Ovary (tissue), 9 donors: ENCODE data around the gene GPR173. TPM values are rescaled to one million over a fixed set of nuclear protein-coding genes. Genes with fewer than 3 reads are reported as not detected.

Experiments used
- DNase-seq, 5 donors: peaks; one replicate each; pipeline ENCODE4 v3.0.0-alpha.2; 2019 to 2020
- H3K27ac ChIP-seq, 2 donors: fragments of 200-600 bp; one replicate each; pipeline versions ENCODE4 v1.5.1 to v1.8.0; 2019 to 2022
- H3K27me3 ChIP-seq: fragments of 200-600 bp; one replicate; pipeline ENCODE4 v1.8.0; 2022
- H3K36me3 ChIP-seq: fragments of 200-600 bp; sonication (generic); one replicate; pipeline ENCODE4 v1.5.1; 2019
- H3K4me1 ChIP-seq: one replicate; pipeline ENCODE4 v1.8.1; 2013; ENCODE audit warnings: mild to moderate bottlenecking, moderate library complexity; ENCODE audit not compliant: insufficient read depth
- H3K4me3 ChIP-seq: fragments of 200-600 bp; sonication (generic); one replicate; pipeline ENCODE4 v1.5.1; 2017
- H3K9me3 ChIP-seq, 2 donors: fragments of 200-600 bp in 1 of 2; sonication (generic) in 1 of 2; one replicate each; pipeline versions ENCODE4 v1.5.1 to v1.8.1; 2013 to 2019; ENCODE audit warnings: mild to moderate bottlenecking in 1 of 2, moderate library complexity in 1 of 2
- EP300 ChIP-seq: sonication (generic); formaldehyde crosslinking; IDR thresholded peaks from one replicate; pipeline ENCODE4 v1.6.1; 2017; ENCODE audit warnings: antibody characterized with exemption
- POLR2A ChIP-seq: fragments of 450-650 bp; IDR thresholded peaks from one replicate; pipeline ENCODE4 v1.6.1; 2017; ENCODE audit warnings: antibody characterized with exemption, mild to moderate bottlenecking, moderate library complexity
- WGBS, 3 donors: extraction: QIAGEN DNeasy Blood & Tissue Kit in 1 of 3; methylation state at CpG; one replicate each; pipeline versions ENCODE4 v1.1.5 to v1.1.7; 2013 to 2017; 5-methylcytosine and 5-hydroxymethylcytosine counted together
- intact Hi-C, 4 donors: fragments of 100-400 bp; cut with DNase I; formaldehyde crosslinking; loops; one replicate each; pipeline versions ENCODE4 v1.11.0 to v1.15.1; 2022 to 2023
- polyA plus RNA-seq, 2 donors: library from polyadenylated mRNA; stranded (reverse); fragments of 200-250 nt in 1 of 2; fragments of 350-450 nt in 1 of 2; fragmentation: Illumina TruSeq in 1 of 2; extraction: RNeasy Lipid Tissue Mini Kit (QIAGEN cat#74804) in 1 of 2; gene quantifications; one replicate each; pipeline ENCODE4 v1.2.3, GENCODE V29; 2013 to 2014
- total RNA-seq, 7 donors: library from RNA; depleted of rRNA in 2 of 7; stranded (reverse); fragments of >200 nt in 2 of 7; fragmentation: NEBNext Ultra II Directional in 3 of 7; extraction: Animal tissue kit (Norgen Biotek cat#: 25700) in 3 of 7; gene quantifications; one replicate each; pipeline versions ENCODE4 v1.1.0 to v1.2.4, GENCODE V29; 2016 to 2023
- TF ChIP-seq, protein P1 (sequence below), 3 donors: fragments of 450-650 bp in 2 of 3; fragments of 200-600 bp in 1 of 3; IDR thresholded peaks; one replicate each; pipeline versions ENCODE4 v1.5.1 to v1.8.0; 2016 to 2022; ENCODE audit warnings: antibody characterized with exemption in 3 of 3, mild to moderate bottlenecking in 1 of 3
- donor health status: DM: no; HTN: no; CAD: no; lungs with moderate emphysema.
- donor health status: DM: no; HTN: no; CAD: no.
- donor health status: Bipolar disorder and iron deficiency.
- donor health status: DM: yes; HTN: yes; CAD: no.
- donor health status: DM: no; HTN: no; CAD: no.
- donor health status: DM: yes; HTN: yes; CAD: no.

Gene GPR173
- total and polyA plus RNA-seq, 9 donors: 2.9 to 15.6 (median 8.3) TPM

DNA sequence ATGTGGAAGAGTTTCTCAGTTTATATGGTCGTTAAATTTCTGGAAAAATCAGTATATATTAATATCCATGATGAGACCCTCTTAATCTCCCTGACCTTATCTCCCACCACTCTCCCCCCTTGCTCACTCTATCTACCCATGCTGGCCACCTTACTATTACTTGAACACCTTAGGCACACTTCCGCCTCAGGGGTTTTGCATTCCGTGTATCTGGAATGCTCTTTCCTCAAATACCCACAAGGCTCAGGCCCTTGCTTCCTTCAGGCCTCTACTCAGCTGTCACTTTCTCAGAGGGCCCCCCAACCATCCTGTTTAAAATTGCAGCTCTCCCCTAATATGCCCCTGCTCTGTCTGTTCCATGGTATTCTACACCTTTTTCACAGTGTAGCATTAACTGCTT is 47.2 kb downstream of the GPR173 start:
- 69 to 79% (median 78%) methylated on average over 3 of the region's 3 CpGs for WGBS, 3 donors
- TF ChIP-seq POLR2A (no peak), EP300 (no peak)
- TF ChIP-seq, protein P1, sequence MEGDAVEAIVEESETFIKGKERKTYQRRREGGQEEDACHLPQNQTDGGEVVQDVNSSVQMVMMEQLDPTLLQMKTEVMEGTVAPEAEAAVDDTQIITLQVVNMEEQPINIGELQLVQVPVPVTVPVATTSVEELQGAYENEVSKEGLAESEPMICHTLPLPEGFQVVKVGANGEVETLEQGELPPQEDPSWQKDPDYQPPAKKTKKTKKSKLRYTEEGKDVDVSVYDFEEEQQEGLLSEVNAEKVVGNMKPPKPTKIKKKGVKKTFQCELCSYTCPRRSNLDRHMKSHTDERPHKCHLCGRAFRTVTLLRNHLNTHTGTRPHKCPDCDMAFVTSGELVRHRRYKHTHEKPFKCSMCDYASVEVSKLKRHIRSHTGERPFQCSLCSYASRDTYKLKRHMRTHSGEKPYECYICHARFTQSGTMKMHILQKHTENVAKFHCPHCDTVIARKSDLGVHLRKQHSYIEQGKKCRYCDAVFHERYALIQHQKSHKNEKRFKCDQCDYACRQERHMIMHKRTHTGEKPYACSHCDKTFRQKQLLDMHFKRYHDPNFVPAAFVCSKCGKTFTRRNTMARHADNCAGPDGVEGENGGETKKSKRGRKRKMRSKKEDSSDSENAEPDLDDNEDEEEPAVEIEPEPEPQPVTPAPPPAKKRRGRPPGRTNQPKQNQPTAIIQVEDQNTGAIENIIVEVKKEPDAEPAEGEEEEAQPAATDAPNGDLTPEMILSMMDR (IDR thresholded peaks at IDR 0.05): no peak
- intact Hi-C loops: no loop called here
- Histone ChIP-seq H3K4me1 (no peaks in the 10 kb centered on the region), H3K27ac (no peak overlapping the region), H3K4me3 (no peak overlapping the region), H3K36me3 (no peaks in the 10 kb centered on the region), H3K27me3 (no peaks in the 10 kb centered on the region), H3K9me3 (no peaks in the 10 kb centered on the region)
- DNase-seq: no peak

DNA sequence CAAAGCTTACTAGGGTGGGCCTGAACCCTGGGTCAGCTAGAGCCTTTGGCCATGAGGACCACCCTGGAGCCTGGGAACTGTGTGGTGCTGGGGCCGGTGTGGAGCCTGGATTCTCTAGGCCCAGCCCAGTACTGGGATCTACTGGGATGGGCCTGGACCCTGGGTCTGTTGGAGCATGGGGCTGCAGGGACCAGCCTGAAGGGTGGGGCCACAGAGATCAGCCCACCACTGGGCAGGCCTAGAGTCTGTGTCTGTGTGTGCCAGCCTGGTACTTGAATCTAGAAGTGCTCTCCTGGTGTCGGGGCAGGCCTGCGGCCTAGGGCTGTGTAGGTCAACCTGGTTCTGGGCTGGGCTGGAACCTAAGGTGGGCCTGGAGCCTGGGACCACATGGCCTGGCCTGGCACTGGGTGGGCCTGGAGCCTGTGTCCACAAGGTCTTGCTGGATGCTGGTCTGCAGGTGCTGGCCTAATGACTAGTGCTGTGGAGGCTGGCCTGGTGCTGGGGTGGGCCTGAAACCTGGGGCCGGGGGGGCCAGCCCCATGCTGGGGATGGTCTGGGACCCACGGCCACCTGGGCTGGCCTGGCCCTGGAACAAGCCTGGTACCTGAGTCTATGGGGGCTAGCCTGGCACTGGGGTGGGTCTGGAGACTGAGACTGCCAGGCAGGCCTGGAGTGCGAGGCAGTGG is 66.4 kb downstream of the GPR173 start:
- intact Hi-C loops: no loop called here
- H3K9me3 ChIP-seq: no peaks in the 10 kb centered on the region
- WGBS, 3 donors: 86 to 97% (median 87%) methylated on average over 5 to 6 of the region's 6 CpGs
- TF ChIP-seq, protein P1 (IDR thresholded peaks at IDR 0.05): no peak
- TF ChIP-seq POLR2A (no peak), EP300 (no peak)
- no peak overlapping the region for H3K27ac ChIP-seq
- H3K27me3 ChIP-seq: no peaks in the 10 kb centered on the region
- DNase-seq: no peak
- H3K36me3 ChIP-seq: no peaks in the 10 kb centered on the region
- peaks cover 4% of the 10 kb centered on the region for H3K4me1 ChIP-seq
- H3K4me3 ChIP-seq: no peak overlapping the region

DNA sequence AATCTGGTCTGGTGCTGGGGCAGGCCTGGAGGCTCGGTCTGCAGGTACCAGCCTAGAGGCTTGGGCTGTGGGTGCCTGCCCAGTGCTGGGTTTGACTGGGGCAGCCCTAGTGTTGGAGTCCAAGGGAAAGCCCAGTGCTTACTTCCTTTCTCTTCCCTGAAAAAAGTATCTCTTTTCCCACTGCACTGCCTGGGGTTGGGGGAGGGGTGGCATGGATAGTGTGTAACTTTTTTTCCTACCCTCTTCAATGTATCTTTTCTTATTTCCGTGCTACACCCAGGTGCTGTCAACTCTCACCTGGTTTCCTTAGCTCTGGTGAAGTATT is 66.9 kb downstream of the GPR173 start:
- Histone ChIP-seq H3K27ac (peak overlapping the region in 1 of 2 donors; percentile 34), H3K9me3 (no peaks in the 10 kb centered on the region), H3K36me3 (no peaks in the 10 kb centered on the region), H3K27me3 (no peaks in the 10 kb centered on the region), H3K4me3 (no peak overlapping the region), H3K4me1 (peaks cover 4% of the 10 kb centered on the region)
- intact Hi-C loops: no loop called here
- TF ChIP-seq POLR2A (no peak), EP300 (no peak)
- TF ChIP-seq, protein P1 (IDR thresholded peaks at IDR 0.05): no peak
- 38 to 69% (median 53%) methylated on average over 2 of the region's 2 CpGs for WGBS, 3 donors
- DNase-seq: no peak

DNA sequence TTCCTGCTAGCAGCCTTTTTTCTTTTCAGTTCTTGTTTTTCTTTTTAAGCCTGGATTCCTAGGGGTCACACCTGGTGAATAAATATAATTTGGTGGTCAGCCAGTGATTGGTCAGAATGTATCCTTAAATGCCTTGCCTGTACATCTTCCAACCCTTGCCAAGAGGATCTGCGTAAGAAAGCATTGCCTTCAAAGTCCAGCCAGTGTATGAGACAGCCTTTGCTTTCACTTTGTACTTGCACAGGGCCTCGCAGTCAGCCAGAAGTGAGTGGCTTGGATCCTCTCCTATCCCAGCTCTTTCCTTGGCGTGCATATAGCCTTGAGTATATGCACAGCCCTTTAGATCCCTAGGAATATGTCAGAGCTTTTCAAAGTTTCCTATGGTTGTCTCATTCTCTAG is 67.5 kb downstream of the GPR173 start:
- WGBS, 3 donors: 33 to 44% (median 35%) methylated on average over 3 of the region's 3 CpGs
- Histone ChIP-seq H3K27me3 (no peaks in the 10 kb centered on the region), H3K4me1 (peaks cover 4% of the 10 kb centered on the region), H3K27ac (peak overlapping the region in 1 of 2 donors; percentile 34), H3K9me3 (no peaks in the 10 kb centered on the region), H3K36me3 (no peaks in the 10 kb centered on the region), H3K4me3 (no peak overlapping the region)
- DNase-seq: no peak
- TF ChIP-seq, protein P1 (IDR thresholded peaks at IDR 0.05): no peak
- TF ChIP-seq POLR2A: no peak
- TF ChIP-seq EP300: no peak
- intact Hi-C loops: no loop called here
